Heart right ventricle (tissue), 16 donors: Measurements from ENCODE around the gene BATF3. TPM values are rescaled to one million over a fixed set of nuclear protein-coding genes. Genes with fewer than 3 reads are reported as not detected.
A peak's percentile ranks its signal among the peaks of the same experiment; 100 is the strongest.

ENCODE experiments used
- ATAC-seq, 8 donors: fragments of 200-7000 bp; cut with Tn5 transposase; one replicate each; pipeline ENCODE4 v1.9.1; 2020; ENCODE audit warnings: mild to moderate bottlenecking in 8 of 8, moderate library complexity in 8 of 8, moderate number of reproducible peaks in 1 of 8
- DNase-seq, 2 donors: peaks; one replicate each; pipeline ENCODE4 v3.0.0-alpha.2; 2020
- H3K27ac ChIP-seq, 10 donors: fragments of 200-600 bp; sonication (generic) in 2 of 10; one replicate each; pipeline versions ENCODE4 v1.5.0 to v1.8.0; 2020 to 2022; ENCODE audit warnings: mild to moderate bottlenecking in 3 of 10
- H3K27me3 ChIP-seq, 7 donors: fragments of 200-600 bp; one replicate each; pipeline ENCODE4 v1.8.0; 2021 to 2022; ENCODE audit warnings: mild to moderate bottlenecking in 2 of 7
- H3K36me3 ChIP-seq, 9 donors: fragments of 200-600 bp; sonication (generic) in 1 of 9; one replicate each; pipeline versions ENCODE4 v1.5.0 to v1.8.0; 2020 to 2022; ENCODE audit warnings: mild to moderate bottlenecking in 2 of 9
- H3K4me1 ChIP-seq, 9 donors: fragments of 200-600 bp; sonication (generic) in 1 of 9; one replicate each; pipeline versions ENCODE4 v1.5.0 to v1.8.0; 2020 to 2022; ENCODE audit warnings: mild to moderate bottlenecking in 4 of 9
- H3K4me3 ChIP-seq, 10 donors: fragments of 200-600 bp; sonication (generic) in 2 of 10; one replicate each; pipeline versions ENCODE4 v1.5.0 to v1.8.0; 2020 to 2022; ENCODE audit warnings: mild to moderate bottlenecking in 7 of 10, moderate library complexity in 2 of 10
- H3K9me3 ChIP-seq, 11 donors: fragments of 200-600 bp in 10 of 11; sonication (generic) in 2 of 11; one replicate each; pipeline versions ENCODE4 v1.5.0 to v1.8.0; 2013 to 2022; ENCODE audit warnings: mild to moderate bottlenecking in 2 of 11, control low read depth in 1 of 11, moderate library complexity in 1 of 11
- WGBS, 2 donors: extraction: QIAGEN DNeasy Blood & Tissue Kit; methylation state at CpG; one replicate each; pipeline ENCODE4 v1.1.7; 2013; ENCODE audit warnings: inconsistent platforms in 1 of 2; 5-methylcytosine and 5-hydroxymethylcytosine counted together
- intact Hi-C, 10 donors: fragments of 100-400 bp; cut with DNase I; formaldehyde crosslinking; loops; one replicate each; pipeline versions ENCODE4 v1.11.1 to v1.14.2; 2022
- polyA plus RNA-seq, 2 donors: library from polyadenylated mRNA; stranded (reverse); fragments of 200-250 nt; gene quantifications; one replicate each; pipeline ENCODE4 v1.2.3, GENCODE V29; 2013
- total RNA-seq, 10 donors: library from RNA; stranded (reverse); fragmentation: NEBNext Ultra II Directional in 3 of 10; extraction: Animal tissue kit (Norgen Biotek cat#: 25700) in 3 of 10; gene quantifications; one replicate each; pipeline versions ENCODE4 v1.2.1 to v1.2.4, GENCODE V29; 2021 to 2023
- TF ChIP-seq, protein P1 (sequence below), 9 donors: fragments of 200-600 bp; sonication (generic) in 2 of 9; IDR thresholded peaks; one replicate each; pipeline versions ENCODE4 v1.5.0 to v1.8.0; 2021 to 2022; ENCODE audit warnings: antibody characterized with exemption in 9 of 9, mild to moderate bottlenecking in 5 of 9, moderate library complexity in 1 of 9
- donor health status: Arrhythmogenic right ventricular cardiomyopathy.
- donor health status: ischemic (EF 13 %, LVEDD 7.1; RV severe dilation, severe dysfunction).
- donor health status: healthy with polysubstance abuse.
- donor health status: DM: no; HTN: yes; CAD: no.
- donor health status: DM: no; HTN: no; CAD: no.
- donor health status: ischemic (EF 25% LVEDD 6.9; RV normal size, moderate dysfunction).
- donor health status: ischemic (EF 25% LVEDD 5.7; RV mildly dilated, moderate dysfunction).
- donor health status: healthy.
- donor health status: DM: yes; HTN: yes; CAD: no.
- donor health status: Ischemic cardiomyopathy.
- donor health status: ischemic (EF 35%, LVEDD 5.7; RV mildly dilated, moderate dysfunction).
- donor health status: nonischemic (EF 11% LVEDD 7.7; RV severe dilation, severe dysfunction).
- donor health status: DM: yes; HTN: yes; CAD: no.
- donor health status: PGD.
- donor health status: ischemic (EF 29% LVEDD 5.4; RV normal size, mild dysfunction).
- donor health status: nonischemic (EF 23%, LVEDD 6.1; RV moderate dilation, normal function).

Gene BATF3
- total and polyA plus RNA-seq, 12 donors = 0.28 to 7.0 (median 1.1) TPM

GRCh38 chr1:212655668-212656440 lies 43.8 kb downstream of the BATF3 start:
- DNase-seq = no peak
- WGBS, 2 donors = 77 to 78% methylated on average over 6 of the region's 6 CpGs
- intact Hi-C loops = loop anchor here in 2 of 10 donors (10.0 kb wide), 2 partner anchors 59 to 329 kb away; no protein-coding TSS in a partner anchor
- Histone ChIP-seq H3K4me1 (peaks cover 0 to 5% (median 0%) of the 10 kb centered on the region in 9 donors), H3K27me3 (no peaks in the 10 kb centered on the region), H3K9me3 (no peaks in the 10 kb centered on the region), H3K27ac (no peak overlapping the region), H3K36me3 (no peaks in the 10 kb centered on the region), H3K4me3 (no peak overlapping the region)
- TF ChIP-seq, protein P1, sequence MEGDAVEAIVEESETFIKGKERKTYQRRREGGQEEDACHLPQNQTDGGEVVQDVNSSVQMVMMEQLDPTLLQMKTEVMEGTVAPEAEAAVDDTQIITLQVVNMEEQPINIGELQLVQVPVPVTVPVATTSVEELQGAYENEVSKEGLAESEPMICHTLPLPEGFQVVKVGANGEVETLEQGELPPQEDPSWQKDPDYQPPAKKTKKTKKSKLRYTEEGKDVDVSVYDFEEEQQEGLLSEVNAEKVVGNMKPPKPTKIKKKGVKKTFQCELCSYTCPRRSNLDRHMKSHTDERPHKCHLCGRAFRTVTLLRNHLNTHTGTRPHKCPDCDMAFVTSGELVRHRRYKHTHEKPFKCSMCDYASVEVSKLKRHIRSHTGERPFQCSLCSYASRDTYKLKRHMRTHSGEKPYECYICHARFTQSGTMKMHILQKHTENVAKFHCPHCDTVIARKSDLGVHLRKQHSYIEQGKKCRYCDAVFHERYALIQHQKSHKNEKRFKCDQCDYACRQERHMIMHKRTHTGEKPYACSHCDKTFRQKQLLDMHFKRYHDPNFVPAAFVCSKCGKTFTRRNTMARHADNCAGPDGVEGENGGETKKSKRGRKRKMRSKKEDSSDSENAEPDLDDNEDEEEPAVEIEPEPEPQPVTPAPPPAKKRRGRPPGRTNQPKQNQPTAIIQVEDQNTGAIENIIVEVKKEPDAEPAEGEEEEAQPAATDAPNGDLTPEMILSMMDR (IDR thresholded peaks at IDR 0.05) = no peak
- ATAC-seq = peak in 1 of 8 donors; percentile 27

- intact Hi-C loops = loop anchor here in 2 of 10 donors (10.0 kb wide), 2 partner anchors 62 to 332 kb away; no protein-coding TSS in a partner anchor
- Histone ChIP-seq H3K4me1 (peaks cover 0 to 11% (median 0%) of the 10 kb centered on the region in 9 donors), H3K27ac (no peak overlapping the region), H3K9me3 (no peaks in the 10 kb centered on the region), H3K27me3 (no peaks in the 10 kb centered on the region), H3K36me3 (no peaks in the 10 kb centered on the region), H3K4me3 (no peak overlapping the region)
- DNase-seq (no peak), ATAC-seq (no peak)
- TF ChIP-seq, protein P1 (IDR thresholded peaks at IDR 0.05) = no peak
- WGBS, 2 donors = 95% methylated on average over 1 of the region's 1 CpG
Observed at GRCh38 chr1:212652609-212653008, 47.0 kb downstream of the BATF3 start.

GRCh38 chr1:212651977-212652376 lies 47.7 kb downstream of the BATF3 start:
- TF ChIP-seq, protein P1 (IDR thresholded peaks at IDR 0.05) = no peak
- Histone ChIP-seq H3K4me1 (peaks cover 0 to 11% (median 0%) of the 10 kb centered on the region in 9 donors), H3K4me3 (no peak overlapping the region), H3K36me3 (no peaks in the 10 kb centered on the region), H3K27ac (peak overlapping the region in 3 of 10 donors; percentile 23 to 49 (median 29)), H3K9me3 (no peaks in the 10 kb centered on the region), H3K27me3 (no peaks in the 10 kb centered on the region)
- no peak for DNase-seq
- intact Hi-C loops = loop anchor here in 2 of 10 donors (10.0 kb wide), 2 partner anchors 63 to 333 kb away; no protein-coding TSS in a partner anchor
- WGBS, 2 donors = 97 to 99% methylated on average over 3 of the region's 3 CpGs
- no peak for ATAC-seq

DNA sequence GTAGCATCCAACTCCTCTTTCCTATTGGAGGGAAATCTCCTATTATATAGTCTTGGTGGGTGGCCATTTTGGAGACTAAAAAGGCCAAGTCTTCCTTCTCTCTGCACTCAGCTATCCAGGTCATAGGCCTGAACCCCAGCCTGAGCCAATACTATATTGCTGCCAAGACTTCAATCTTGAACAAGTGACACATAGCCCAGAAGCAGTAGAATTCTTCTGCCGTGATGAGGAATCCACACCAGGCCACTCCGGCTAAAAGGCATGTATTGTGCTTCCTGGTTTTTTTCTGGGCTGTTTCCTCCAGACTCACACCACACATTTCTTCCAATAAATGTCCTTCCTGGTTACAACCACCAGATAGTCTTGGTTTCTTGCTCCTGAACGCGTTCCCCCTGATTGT lies 48.1 kb downstream of the BATF3 start:
- Histone ChIP-seq H3K4me3 (no peak overlapping the region), H3K27me3 (no peaks in the 10 kb centered on the region), H3K27ac (peak overlapping the region in 3 of 10 donors; percentile 23 to 49 (median 29)), H3K4me1 (peaks cover 0 to 11% (median 0%) of the 10 kb centered on the region in 9 donors), H3K9me3 (no peaks in the 10 kb centered on the region), H3K36me3 (no peaks in the 10 kb centered on the region)
- ATAC-seq = peak in 2 of 8 donors; percentile 56 to 76
- DNase-seq = no peak
- 43 to 63% methylated on average over 4 of the region's 4 CpGs for WGBS, 2 donors
- TF ChIP-seq, protein P1 (IDR thresholded peaks at IDR 0.05) = no peak
- intact Hi-C loops = loop anchor here in 2 of 10 donors (10.0 kb wide), 2 partner anchors 63 to 333 kb away; no protein-coding TSS in a partner anchor
